Mucosa of descending colon (tissue), 3 donors: ENCODE measurements around the gene FAM219A. TPM values are rescaled to one million over a fixed set of nuclear protein-coding genes. Genes with fewer than 3 reads are reported as not detected.
"Not testable (repeated sequence)": the region's sequence is repeated elsewhere in the genome, so short reads cannot be mapped to it uniquely, and the experiment has no call there.

ENCODE experiments used
- ATAC-seq: fragments of 200-7000 bp; cut with Tn5 transposase; one replicate; pipeline ENCODE4 v1.9.1; 2020; ENCODE audit warnings: mild to moderate bottlenecking, moderate library complexity
- DNase-seq, 3 donors: peaks; one replicate each; pipeline ENCODE4 v3.0.0-alpha.2; 2020
- H3K36me3 ChIP-seq: fragments of 200-600 bp; one replicate; pipeline ENCODE4 v1.8.0; 2021; ENCODE audit warnings: low read depth, mild to moderate bottlenecking
- H3K4me1 ChIP-seq: fragments of 200-600 bp; one replicate; pipeline ENCODE4 v1.8.0; 2021; ENCODE audit warnings: low read depth, mild to moderate bottlenecking
- H3K4me3 ChIP-seq: fragments of 200-600 bp; one replicate; pipeline ENCODE4 v1.8.0; 2021; ENCODE audit warnings: mild to moderate bottlenecking
- H3K9me3 ChIP-seq: fragments of 200-600 bp; one replicate; pipeline ENCODE4 v1.8.0; 2021; ENCODE audit warnings: mild to moderate bottlenecking
- CTCF ChIP-seq: fragments of 200-600 bp; IDR thresholded peaks from one replicate; pipeline ENCODE4 v1.8.0; 2022; ENCODE audit warnings: antibody characterized with exemption, mild to moderate bottlenecking
- intact Hi-C, 2 donors: fragments of 100-400 bp; cut with DNase I in 1 of 2; cut with micrococcal nuclease in 1 of 2; formaldehyde crosslinking; loops; one replicate each; pipeline versions ENCODE4 v1.11.0 to v1.11.1; 2022; cut with DNase I, micrococcal nuclease
- total RNA-seq, 3 donors: library from RNA; stranded (reverse); fragmentation: NEBNext Ultra II Directional in 2 of 3; extraction: Animal tissue kit (Norgen Biotek cat#: 25700) in 2 of 3; gene quantifications; one replicate each; pipeline versions ENCODE4 v1.2.1 to v1.2.4, GENCODE V29; 2021 to 2023
- donor health status: DM: no; HTN: no; CAD: no; lungs with moderate emphysema.
- donor health status: DM: no; HTN: no; CAD: no.
- donor health status: DM: no; HTN: yes; CAD: no.

FAM219A gene
- total RNA-seq, 3 donors from 2014 or later, result 5.1 to 20.8 (median 8.6) TPM

- intact Hi-C loops, result no loop called here
- Histone ChIP-seq H3K9me3 (no peaks in the 10 kb centered on the region), H3K4me1 (peaks cover 4% of the 10 kb centered on the region), H3K36me3 (no peaks in the 10 kb centered on the region), H3K4me3 (no peak overlapping the region)
- no peak for DNase-seq
- ATAC-seq, result no peak
- no peak for TF ChIP-seq CTCF
Observed at GRCh38 chr9:34370335-34370969, 87.9 kb downstream of the FAM219A start.

DNA sequence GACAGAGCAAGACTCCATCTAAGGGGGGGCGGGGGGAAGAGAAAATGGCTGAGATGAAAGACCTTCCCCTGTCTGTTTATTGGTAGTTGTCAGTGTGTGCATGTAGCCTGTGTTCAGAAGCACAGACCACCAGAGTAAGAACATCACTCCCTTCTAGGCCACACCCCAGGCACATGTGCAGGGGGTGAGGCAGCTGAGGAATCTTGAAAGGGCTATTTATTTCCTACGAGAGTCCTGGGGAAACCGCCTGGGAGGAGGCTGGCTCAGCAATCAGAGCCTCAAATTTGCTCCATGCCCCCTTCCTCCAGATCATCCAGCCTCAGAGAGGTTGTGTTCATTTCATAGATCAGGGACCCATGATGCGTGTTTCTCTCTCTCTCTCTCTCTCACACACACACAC lies 88.7 kb downstream of the FAM219A start:
- Histone ChIP-seq H3K4me1 (peaks cover 4% of the 10 kb centered on the region), H3K36me3 (no peaks in the 10 kb centered on the region), H3K9me3 (no peaks in the 10 kb centered on the region), H3K4me3 (no peak overlapping the region)
- intact Hi-C loops, result no loop called here
- DNase-seq, result no peak
- ATAC-seq, result no peak
- no peak for TF ChIP-seq CTCF

DNA sequence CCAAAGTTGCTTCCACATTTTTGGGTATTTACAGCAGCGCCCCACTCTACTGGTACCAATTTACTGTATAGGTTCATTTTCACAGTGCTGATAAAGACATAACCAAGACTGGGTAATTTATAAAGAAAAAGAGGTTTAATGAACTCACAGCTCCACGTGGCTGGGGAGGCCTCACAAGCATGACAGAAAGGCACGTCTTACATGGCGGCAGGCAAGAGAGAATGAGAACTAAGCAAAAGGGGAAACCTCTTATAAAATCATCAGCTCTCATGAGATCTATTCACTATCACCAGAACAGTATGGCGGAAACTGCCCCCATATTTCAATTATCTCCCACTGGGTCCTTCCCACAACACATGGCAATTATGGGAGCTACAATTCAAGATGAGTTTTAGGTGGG lies 89.6 kb downstream of the FAM219A start:
- not testable (repeated sequence) for H3K4me1 ChIP-seq, DNase-seq

DNA sequence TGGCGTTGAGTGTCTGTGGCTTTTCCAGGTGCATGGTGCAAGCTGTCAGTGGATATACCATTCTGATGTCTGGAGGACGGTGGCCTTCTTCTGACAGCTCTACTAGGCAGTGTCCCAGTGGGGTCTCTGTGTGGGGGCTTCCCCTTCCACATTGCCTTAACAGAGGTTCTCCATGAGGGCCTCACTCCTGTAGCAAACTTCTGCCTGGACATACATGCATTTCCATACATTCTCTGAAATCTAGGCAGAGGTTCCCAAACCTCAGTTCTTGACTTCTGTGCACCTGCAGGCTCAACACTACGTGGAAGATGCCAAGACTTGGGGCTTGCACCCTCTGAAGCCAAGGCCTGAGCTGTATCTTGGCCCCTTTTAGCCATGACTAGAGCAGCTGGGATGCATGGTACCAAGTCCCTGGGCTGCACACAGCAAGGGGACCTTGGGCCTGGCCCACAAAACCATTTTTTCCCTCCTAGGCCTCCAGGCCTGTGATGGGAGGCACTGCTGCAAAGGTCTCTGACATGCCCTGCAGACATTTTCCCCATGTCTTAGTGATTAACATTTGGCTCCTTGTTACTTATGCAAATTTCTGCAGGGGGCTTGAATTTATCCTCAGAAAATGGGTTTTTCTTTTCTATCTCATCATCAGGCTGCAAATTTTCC lies 90.5 kb downstream of the FAM219A start:
- intact Hi-C loops, DNase-seq, H3K36me3 ChIP-seq: not testable (repeated sequence)

More for the DNA sequence above, 89.6 kb downstream of the FAM219A start:
- H3K4me3 ChIP-seq, ATAC-seq, intact Hi-C loops, H3K9me3 ChIP-seq, H3K36me3 ChIP-seq: not testable (repeated sequence)

DNA sequence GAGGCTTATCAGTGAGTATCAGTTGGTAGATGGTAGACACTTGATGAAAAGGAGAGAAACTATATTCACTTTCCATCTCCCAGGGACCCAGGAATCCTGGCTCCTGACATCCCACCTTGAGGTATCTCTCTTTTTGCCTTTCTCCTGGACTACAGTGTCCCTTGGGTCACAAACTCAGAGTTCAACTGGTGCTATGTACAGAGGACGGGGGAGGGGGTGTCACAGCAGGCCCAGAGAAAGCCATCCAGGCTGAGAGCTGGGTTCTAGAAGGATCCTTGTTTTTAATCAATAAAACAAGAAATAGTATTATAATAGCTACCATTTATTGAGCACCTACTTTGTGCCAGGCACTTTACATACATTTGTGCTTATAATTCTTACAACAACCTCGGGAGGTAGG lies 92.0 kb downstream of the FAM219A start:
- Histone ChIP-seq H3K36me3 (no peaks in the 10 kb centered on the region), H3K4me3 (no peak overlapping the region), H3K4me1 (no peaks in the 10 kb centered on the region), H3K9me3 (no peaks in the 10 kb centered on the region)
- intact Hi-C loops, result no loop called here
- DNase-seq, result no peak
- ATAC-seq, result no peak
- no peak for TF ChIP-seq CTCF

More for the DNA sequence above, 90.5 kb downstream of the FAM219A start:
- not testable (repeated sequence) for H3K9me3 ChIP-seq, ATAC-seq, H3K4me1 ChIP-seq, H3K4me3 ChIP-seq

- H3K9me3 ChIP-seq, result no peaks in the 10 kb centered on the region
- intact Hi-C loops, result no loop called here
- H3K36me3 ChIP-seq, result no peaks in the 10 kb centered on the region
- no peak for TF ChIP-seq CTCF
- ATAC-seq (no peak), DNase-seq (no peak)
- no peaks in the 10 kb centered on the region for H3K4me1 ChIP-seq
- H3K4me3 ChIP-seq, result no peak overlapping the region
Observed at GRCh38 chr9:34365282-34365681, 93.1 kb downstream of the FAM219A start.
